A204.1 (cell line): ENCODE measurements around the gene LRCH4.
A peak's percentile ranks its signal among the peaks of the same experiment; 100 is the strongest.
"Not testable (repeated sequence)": the region's sequence is repeated elsewhere in the genome, so short reads cannot be mapped to it uniquely, and the experiment has no call there.

Experiments
- FAIRE-seq: peaks from 2 replicates; lab custom pipeline; 2012; peaks lifted over from hg19 to GRCh38; lab: Jason Lieb, UNC

Gene LRCH4

DNA sequence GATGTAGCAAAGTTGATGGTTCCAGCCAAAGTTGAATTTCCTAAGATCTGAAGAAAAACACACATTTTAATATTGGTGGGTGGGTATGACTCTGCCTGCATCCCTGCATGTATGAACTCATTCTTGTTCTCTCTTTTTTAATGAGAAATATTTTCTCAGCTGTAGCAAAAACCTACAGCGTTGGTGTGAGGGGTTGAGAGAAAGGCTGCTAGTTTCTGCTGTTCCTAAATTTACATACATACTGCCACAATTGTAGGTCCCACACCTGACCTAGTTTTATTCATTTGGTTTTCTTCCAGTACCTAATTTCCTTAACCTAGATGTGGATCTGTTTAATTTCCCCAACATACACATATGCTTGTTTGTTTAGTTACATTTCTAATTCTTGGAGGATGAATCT lies 42.3 kb downstream of the LRCH4 start:
- no peak for FAIRE-seq

DNA sequence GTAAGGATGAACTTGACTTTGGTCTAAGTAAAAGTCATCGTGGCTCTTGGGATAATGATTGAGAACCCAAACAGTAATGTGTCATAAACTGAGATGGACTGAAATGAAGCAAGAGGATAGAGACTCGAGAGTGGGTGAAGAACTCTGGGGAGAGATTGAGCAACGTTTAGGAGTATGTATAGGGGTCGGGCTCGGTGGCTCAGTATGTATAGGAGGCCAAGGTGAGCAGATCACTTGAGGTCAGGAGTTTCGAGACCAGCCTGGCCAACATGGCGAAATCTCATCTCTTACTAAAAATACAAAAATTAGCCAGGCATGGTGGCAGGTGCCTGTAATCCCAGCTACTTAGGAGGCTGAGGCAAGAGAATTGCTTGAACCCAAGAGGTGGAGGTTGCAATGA lies 44.6 kb downstream of the LRCH4 start:
- FAIRE-seq = not testable (repeated sequence)

GRCh38 chr7:100540073-100540723 lies 45.7 kb downstream of the LRCH4 start:
- FAIRE-seq = no peak

- FAIRE-seq = no peak
These were observed 46.4 kb downstream of the LRCH4 start for GRCh38 chr7:100539436-100540006.

DNA sequence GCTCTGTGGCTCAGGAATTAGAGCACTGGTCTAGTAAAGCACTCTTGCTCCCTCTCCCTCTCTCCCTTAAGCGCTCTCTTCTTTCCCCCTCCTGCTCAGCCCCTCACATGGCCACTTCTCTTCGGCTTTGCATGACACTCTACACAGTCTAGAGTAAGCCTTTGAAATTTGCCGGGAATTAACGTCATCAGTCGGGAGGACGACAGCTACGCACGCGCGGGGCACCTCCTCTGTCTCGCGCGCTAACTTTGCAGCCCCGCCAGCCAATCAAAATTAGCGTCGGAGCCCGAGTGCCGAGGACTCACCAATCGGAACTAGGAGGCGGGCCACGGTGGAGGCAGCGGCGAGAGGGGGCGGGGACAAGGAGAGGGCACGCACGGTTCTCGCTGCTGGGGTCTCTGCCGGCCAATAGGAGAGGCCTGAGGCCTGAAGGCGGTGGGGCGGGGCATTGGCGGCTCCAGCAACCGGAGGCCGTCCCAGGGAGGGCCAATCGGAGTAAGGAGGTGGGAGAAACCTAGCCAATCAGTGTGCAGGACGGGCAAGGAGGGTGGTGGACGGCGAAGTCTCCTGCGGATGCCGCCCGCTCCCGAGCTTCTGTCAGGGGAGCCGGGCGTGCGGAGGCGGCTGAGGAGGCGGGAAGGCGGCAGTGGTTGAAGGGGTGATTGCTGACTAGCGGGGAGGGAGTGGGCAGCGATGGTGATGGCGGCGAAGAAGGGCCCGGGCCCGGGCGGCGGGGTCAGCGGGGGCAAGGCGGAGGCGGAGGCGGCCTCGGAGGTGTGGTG lies 47.1 kb downstream of the LRCH4 start, which contains the start of gene AGFG2:
TSS of gene AGFG2 (plus strand) at position 550 of the 782 bp plus-strand sequence. CDS start at position 694, 144 bp downstream.
- peak; percentile 99 for FAIRE-seq

GRCh38 chr7:100538348-100538653 lies 47.6 kb downstream of the LRCH4 start:
- no peak for FAIRE-seq

DNA sequence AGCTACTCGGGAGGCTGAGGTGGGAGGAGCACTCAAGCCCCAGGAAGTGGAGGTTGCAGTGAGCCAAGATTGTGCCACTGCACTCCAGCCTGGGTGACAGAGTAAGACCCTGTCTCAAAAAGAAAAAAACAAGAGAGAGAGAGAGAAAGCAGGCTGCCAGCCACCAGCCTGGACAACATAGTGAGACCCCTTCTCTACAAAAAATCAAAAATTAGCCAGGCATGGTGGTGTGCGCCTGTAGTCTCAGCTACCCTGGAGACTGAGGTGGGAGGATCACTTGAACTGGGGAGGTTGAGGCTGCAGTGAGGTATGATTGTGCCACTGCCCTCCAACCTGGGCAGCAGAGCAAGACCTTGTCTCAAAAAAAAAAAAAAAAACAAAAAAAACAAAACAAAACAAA lies 49.2 kb downstream of the LRCH4 start:
- not testable (repeated sequence) for FAIRE-seq

GRCh38 chr7:100535982-100536381 lies 49.9 kb downstream of the LRCH4 start:
- FAIRE-seq = not testable (repeated sequence)

- no peak for FAIRE-seq
These were observed 53.5 kb downstream of the LRCH4 start for GRCh38 chr7:100532165-100533022.

- FAIRE-seq = not testable (repeated sequence)
These were observed 57.6 kb downstream of the LRCH4 start for GRCh38 chr7:100528108-100528866.
